GM20431 (cell line): Measurements from ENCODE around the gene SEL1L3.
"Not testable (repeated sequence)": the region's sequence is repeated elsewhere in the genome, so short reads cannot be mapped to it uniquely, and the experiment has no call there.

ENCODE experiments used
- in situ Hi-C: fragments of 300-500 bp; cut with MseI, MboI; formaldehyde crosslinking; loops from one replicate; pipeline ENCODE4 v1.15.0; 2020; ENCODE audit warnings: low sequenced_read_pairs; ENCODE audit not compliant: unreplicated experiment

The SEL1L3 gene

GRCh38 chr4:25862411-25863346, at the start of gene SEL1L3:
TSS of gene SEL1L3 (minus strand) at chr4:25862988. CDS start at chr4:25862836, 152 bp downstream.
- in situ Hi-C loops: no loop called here

GRCh38 chr4:25911356-25911755, 48.6 kb upstream of the SEL1L3 start:
- in situ Hi-C loops: no loop called here

GRCh38 chr4:25908491-25908901, 45.7 kb upstream of the SEL1L3 start:
- in situ Hi-C loops: no loop called here

DNA sequence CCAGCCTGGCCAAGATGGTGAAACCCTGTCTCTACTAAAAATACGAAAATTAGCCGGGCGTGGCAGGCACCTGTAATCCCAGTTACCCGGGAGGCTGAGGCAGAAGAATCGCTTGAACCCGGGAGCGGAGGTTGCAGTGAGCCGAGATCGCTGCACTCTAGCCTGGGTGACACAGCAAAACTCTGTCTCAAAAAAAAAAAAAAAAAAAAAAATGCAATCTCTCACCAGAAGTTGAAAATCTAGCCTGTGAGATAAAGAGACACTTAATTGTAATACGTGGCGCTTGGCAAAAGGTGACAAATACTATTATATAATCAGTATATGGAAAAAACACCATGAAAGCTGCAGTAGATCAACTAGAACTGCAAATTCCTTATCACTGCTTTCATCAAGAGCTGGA, 43.3 kb upstream of the SEL1L3 start:
- in situ Hi-C loops: not testable (repeated sequence)

GRCh38 chr4:25905371-25905770, 42.6 kb upstream of the SEL1L3 start:
- in situ Hi-C loops: no loop called here

GRCh38 chr4:25904748-25905082, 41.9 kb upstream of the SEL1L3 start:
- in situ Hi-C loops: no loop called here

- in situ Hi-C loops: no loop called here
Measured at GRCh38 chr4:25903900-25904747, 41.3 kb upstream of the SEL1L3 start.

GRCh38 chr4:25901030-25901430, 38.2 kb upstream of the SEL1L3 start:
- in situ Hi-C loops: no loop called here

DNA sequence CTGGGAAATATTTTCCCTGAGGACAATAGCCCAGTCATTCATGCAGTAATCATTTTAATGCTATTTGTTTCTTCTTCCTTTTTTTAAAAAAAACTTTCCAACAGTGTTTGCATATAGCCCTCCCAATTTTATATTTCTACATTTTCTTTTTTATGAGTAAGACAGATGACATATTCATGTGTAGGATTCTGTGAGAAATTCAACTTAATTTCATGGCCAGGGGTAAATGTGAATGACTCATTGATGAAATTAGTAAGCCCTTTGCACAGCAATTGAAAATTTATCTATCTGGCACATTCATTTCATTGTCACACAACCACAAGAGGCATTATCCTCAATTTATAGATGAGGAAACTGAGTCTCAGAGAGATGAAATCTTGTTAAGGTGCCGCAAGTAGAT, 37.5 kb upstream of the SEL1L3 start:
- in situ Hi-C loops: no loop called here

- in situ Hi-C loops: no loop called here
Measured at GRCh38 chr4:25896776-25897539, 34.2 kb upstream of the SEL1L3 start.

- in situ Hi-C loops: no loop called here
Measured at GRCh38 chr4:25892796-25893195, 30.0 kb upstream of the SEL1L3 start.

GRCh38 chr4:25890571-25891485, 28.0 kb upstream of the SEL1L3 start:
- in situ Hi-C loops: no loop called here

DNA sequence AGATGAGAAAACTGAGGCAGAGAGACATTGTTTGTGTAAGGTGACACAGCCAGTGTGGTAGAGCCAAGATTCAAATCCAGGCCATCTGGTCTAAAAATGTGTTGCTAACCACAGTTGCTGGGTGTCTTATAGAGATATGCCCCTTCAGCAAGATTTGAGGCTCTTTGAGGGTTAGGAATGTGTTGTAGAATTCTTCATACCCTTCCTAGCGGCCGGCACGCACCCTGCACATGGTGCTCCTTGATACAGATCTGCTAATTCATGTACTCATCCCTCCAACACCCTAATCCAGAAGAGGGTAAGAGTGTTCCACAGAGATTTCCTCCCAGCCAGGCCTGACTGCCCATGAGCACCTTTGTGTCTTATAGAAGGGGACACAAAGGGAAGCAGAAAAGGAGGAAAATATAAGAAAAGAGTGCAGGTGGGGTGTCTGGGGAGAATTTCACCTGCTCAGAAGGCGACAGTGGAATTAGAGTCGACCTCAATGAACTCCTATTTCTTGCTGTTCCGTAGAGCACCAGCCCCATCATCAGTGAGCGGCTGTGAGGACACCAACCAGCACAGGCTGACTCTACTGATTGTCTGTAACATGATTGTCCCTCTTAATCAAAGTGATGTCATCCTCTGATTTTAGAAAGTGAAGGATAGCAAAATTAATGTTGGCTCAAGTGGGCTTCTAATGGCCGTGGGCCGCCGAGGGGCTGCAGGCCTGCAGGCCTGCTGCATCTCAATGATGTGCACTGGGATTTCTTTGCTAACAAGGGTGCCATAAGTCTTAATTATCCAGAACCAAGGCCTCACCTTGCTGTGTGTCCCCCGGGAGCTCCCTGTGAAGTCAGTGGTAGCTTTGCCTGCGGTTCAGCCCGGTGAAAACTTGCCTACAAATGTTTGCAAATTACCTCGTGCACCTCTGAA, 27.1 kb upstream of the SEL1L3 start:
- in situ Hi-C loops: no loop called here

DNA sequence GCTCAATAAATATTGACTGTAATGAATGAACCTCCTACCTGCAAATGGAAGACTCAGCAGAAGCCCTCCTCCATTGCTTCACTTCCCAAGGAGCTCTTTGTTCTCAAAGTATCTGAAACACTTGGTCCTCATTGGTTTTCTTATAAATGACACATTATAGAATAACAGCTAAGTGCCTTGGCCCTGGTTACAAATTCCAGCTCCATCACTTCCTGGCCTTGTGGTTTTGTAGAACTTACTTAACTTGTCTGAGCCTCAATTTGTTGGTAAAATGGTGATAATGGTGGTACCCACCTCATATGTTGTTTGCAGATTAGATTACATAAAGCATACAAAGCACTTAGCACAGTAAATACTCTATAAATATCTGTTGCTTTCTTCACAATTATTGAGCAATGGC, 26.0 kb upstream of the SEL1L3 start:
- in situ Hi-C loops: no loop called here

DNA sequence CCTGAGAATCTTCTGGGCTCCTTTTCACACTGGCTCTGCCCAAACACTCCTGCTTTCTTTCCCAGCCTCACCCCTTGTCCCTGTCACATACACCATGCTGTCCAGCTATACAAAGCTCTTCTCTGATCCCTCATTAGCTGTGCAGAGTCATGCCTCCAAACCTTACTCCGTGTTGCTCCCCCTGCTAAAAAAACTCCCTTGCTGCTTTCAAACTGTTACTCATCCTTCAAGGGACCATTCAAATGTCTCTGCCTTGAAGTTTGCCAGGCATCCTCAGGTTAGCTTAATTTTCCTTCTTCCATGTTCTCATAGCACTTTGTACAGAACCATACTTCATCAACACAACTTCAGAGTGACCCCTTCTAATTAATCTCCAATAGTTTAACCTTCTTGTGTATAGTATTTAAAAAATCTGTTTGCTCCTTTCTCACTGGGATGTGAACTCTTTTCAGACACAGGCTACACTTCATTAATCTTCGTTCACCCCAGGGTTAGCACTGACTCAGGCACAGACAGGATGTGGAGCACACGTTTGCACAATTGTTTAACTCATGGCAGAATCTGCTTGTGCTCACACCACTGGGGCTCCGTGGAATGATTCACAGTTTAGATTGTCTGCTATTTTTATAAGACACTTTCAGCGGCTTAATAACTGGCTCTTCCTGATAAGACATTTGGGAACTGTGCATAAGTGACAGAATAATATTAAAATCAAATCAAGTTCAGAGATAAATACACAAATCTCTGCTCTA, 21.4 kb upstream of the SEL1L3 start:
- in situ Hi-C loops: no loop called here

GRCh38 chr4:25883565-25883964, 20.8 kb upstream of the SEL1L3 start:
- in situ Hi-C loops: no loop called here

DNA sequence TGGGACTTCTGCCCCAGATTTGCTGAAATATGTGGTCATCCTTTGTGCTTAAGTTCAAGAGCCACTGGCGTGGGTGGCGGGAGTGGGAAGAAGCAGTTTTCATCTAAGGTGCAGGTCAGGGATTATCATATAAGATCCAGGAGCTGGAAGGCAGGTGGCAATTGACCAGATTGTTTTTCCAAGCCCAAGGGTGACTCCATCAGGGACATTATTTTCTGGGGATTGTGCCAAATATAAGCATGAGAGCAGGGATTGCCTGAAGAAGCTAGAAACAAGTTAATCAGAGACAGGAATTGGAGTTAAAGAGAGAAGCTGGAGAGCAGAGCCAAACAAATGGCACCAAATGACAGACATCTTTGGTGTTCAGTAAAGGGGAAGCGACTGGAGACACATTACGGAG, 19.4 kb upstream of the SEL1L3 start:
- in situ Hi-C loops: no loop called here

- in situ Hi-C loops: no loop called here
Measured at GRCh38 chr4:25881193-25881592, 18.4 kb upstream of the SEL1L3 start.
